ENCODE measurements around the gene HOPX. TPM values are rescaled to one million over a fixed set of nuclear protein-coding genes. Genes with fewer than 3 reads are reported as not detected.

Gene HOPX, protein sequence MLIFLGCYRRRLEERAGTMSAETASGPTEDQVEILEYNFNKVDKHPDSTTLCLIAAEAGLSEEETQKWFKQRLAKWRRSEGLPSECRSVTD
- total RNA-seq: 100 to 1,000 TPM; 152 to 240 (median 167) TPM
- 302 TPM for total RNA-seq (2013)

DNA sequence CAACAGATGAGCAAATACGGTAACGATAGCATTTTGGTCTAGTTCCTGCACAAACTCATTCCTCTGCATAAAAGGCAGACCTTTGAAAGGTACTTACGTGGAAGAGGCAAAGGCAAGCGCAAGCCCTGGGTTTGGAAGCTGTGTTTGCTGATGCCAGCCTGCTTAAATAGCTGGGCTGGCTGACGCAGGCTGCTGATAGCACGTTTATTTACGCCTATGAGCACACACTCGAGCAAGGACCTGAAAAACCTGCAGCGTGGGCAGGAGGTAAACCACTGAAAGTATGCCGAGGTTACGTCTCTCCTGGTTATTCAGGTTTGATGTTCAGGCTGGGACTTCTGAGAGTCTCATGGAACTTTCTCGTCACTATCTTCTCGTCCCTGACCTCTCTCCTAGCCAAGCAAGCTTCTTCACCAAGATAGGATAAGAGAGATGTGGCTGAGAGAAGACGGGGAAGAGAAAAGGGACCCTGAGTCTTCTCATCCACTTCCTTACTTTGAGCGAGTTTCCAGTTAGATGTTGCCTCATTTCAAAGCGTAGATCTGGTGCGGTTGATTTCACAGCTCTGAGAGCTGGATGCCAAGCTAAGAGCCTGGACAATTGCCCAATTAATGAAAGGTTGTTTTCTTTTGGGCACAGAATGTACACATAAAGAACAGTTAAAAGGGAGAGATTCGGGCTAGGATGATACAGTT lies at the start of gene HOPX:
HOPX (minus strand) TSS at position 139 of the 695 bp plus-strand sequence. CDS start 23,480 bp downstream, outside the sequence.
- WGBS (ENCODE audit: insufficient coverage): 40% methylated on average over 17 of the region's 18 CpGs
- H3K27me3 Mint-ChIP-seq (ENCODE audit: low read depth in 2 of 2): peaks cover 22 to 34% of the 10 kb centered on the region in 2 donors
- Histone ChIP-seq H3K36me3 (ENCODE audit: control insufficient read depth, insufficient read depth, low read length) (no peaks in the 10 kb centered on the region), H3K4me3 (ENCODE audit: low read length) (no peak within 1 kb of the TSS), H3K4me1 (ENCODE audit: control insufficient read depth, insufficient read depth, low read length) (peaks cover 5% of the 10 kb centered on the region), H3K27ac (ENCODE audit: low read length) (no peak within 1 kb of the TSS), H3K27me3 (ENCODE audit: control insufficient read depth, insufficient read depth, low read length) (no peaks in the 10 kb centered on the region), H3K9me3 (ENCODE audit: control insufficient read depth, insufficient read depth, low read length) (no peaks in the 10 kb centered on the region)
- no peaks in the 10 kb centered on the region for H3K9me3 Mint-ChIP-seq
- DNase-seq (peak in 1 of 2 donors; percentile 53), ATAC-seq (peak; percentile 55 to 79 (median 57))
- no peaks in the 10 kb centered on the region for H3K36me3 Mint-ChIP-seq
- H3K4me3 Mint-ChIP-seq: peak within 1 kb of the TSS; percentile 43
- H3K4me1 Mint-ChIP-seq: peaks cover 13 to 14% of the 10 kb centered on the region in 2 donors
- TF ChIP-seq, protein P1, sequence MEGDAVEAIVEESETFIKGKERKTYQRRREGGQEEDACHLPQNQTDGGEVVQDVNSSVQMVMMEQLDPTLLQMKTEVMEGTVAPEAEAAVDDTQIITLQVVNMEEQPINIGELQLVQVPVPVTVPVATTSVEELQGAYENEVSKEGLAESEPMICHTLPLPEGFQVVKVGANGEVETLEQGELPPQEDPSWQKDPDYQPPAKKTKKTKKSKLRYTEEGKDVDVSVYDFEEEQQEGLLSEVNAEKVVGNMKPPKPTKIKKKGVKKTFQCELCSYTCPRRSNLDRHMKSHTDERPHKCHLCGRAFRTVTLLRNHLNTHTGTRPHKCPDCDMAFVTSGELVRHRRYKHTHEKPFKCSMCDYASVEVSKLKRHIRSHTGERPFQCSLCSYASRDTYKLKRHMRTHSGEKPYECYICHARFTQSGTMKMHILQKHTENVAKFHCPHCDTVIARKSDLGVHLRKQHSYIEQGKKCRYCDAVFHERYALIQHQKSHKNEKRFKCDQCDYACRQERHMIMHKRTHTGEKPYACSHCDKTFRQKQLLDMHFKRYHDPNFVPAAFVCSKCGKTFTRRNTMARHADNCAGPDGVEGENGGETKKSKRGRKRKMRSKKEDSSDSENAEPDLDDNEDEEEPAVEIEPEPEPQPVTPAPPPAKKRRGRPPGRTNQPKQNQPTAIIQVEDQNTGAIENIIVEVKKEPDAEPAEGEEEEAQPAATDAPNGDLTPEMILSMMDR (IDR thresholded peaks at IDR 0.05): no peak
- H3K27ac Mint-ChIP-seq: peak within 1 kb of the TSS in 1 of 2 donors; percentile 39
- intact Hi-C loops (cut with micrococcal nuclease): no loop called here

DNA sequence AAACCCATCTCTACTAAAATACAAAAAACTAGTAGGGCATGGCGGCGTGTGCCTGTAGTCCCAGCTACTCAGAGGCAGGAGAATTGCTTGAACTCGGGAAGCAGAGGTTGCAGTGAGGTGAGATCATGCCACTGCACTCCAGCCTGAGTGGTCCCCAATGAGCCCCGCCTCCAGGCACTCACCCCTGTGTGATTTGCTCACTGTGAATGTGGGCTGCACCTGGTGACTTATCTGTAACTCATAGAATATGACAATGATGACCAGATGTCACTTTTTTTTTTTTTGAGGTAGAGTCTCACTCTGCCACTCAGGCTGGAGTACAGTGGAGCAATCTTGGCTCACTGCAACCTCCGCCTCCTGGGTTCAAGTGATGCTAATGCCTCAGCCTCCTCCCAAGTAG lies 49.0 kb upstream of the HOPX start:
- Mint-ChIP-seq H3K36me3 (no peaks in the 10 kb centered on the region), H3K27ac (no peak overlapping the region), H3K4me3 (no peak overlapping the region), H3K27me3 (ENCODE audit: low read depth in 2 of 2) (no peaks in the 10 kb centered on the region), H3K9me3 (no peaks in the 10 kb centered on the region), H3K4me1 (no peaks in the 10 kb centered on the region)
- Histone ChIP-seq H3K27ac (ENCODE audit: low read length) (no peak overlapping the region), H3K27me3 (ENCODE audit: control insufficient read depth, insufficient read depth, low read length) (no peaks in the 10 kb centered on the region), H3K4me3 (ENCODE audit: low read length) (no peak overlapping the region), H3K9me3 (ENCODE audit: control insufficient read depth, insufficient read depth, low read length) (no peaks in the 10 kb centered on the region), H3K4me1 (ENCODE audit: control insufficient read depth, insufficient read depth, low read length) (no peaks in the 10 kb centered on the region), H3K36me3 (ENCODE audit: control insufficient read depth, insufficient read depth, low read length) (no peaks in the 10 kb centered on the region)
- DNase-seq (no peak), ATAC-seq (no peak)
- intact Hi-C loops (cut with micrococcal nuclease): no loop called here
- TF ChIP-seq, protein P1 (IDR thresholded peaks at IDR 0.05): no peak
- 92% methylated on average over 5 of the region's 5 CpGs for WGBS (ENCODE audit: insufficient coverage)

DNA sequence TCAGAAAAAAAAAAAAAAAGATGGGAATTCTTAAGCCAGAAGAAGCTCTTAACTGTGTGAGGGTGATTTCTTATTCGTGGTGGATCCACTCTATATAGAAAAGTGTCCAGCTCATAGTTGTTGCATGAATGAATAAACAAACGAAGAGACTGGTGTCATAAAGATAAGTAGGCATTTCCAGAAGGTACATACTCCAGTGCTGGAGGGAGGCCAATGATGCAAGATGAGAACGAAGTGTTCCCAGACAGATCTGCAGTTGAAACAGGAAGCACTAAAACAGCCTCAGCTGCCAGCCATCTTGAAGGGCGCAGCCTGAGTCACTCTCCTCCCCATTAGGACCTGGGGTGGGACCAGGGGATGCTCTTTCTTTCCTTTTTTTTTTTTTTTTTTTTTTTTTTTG lies 47.4 kb upstream of the HOPX start:
- WGBS (ENCODE audit: insufficient coverage): 43% methylated on average over 4 of the region's 4 CpGs
- Histone ChIP-seq H3K4me3 (ENCODE audit: low read length) (no peak overlapping the region), H3K9me3 (ENCODE audit: control insufficient read depth, insufficient read depth, low read length) (no peaks in the 10 kb centered on the region), H3K4me1 (ENCODE audit: control insufficient read depth, insufficient read depth, low read length) (no peaks in the 10 kb centered on the region), H3K36me3 (ENCODE audit: control insufficient read depth, insufficient read depth, low read length) (no peaks in the 10 kb centered on the region), H3K27ac (ENCODE audit: low read length) (no peak overlapping the region), H3K27me3 (ENCODE audit: control insufficient read depth, insufficient read depth, low read length) (no peaks in the 10 kb centered on the region)
- DNase-seq: no peak
- intact Hi-C loops (cut with micrococcal nuclease): no loop called here
- Mint-ChIP-seq H3K4me1 (peaks cover 0 to under 1% of the 10 kb centered on the region in 2 donors), H3K9me3 (no peaks in the 10 kb centered on the region), H3K27me3 (ENCODE audit: low read depth in 2 of 2) (no peaks in the 10 kb centered on the region), H3K36me3 (no peaks in the 10 kb centered on the region), H3K27ac (no peak overlapping the region), H3K4me3 (no peak overlapping the region)
- TF ChIP-seq, protein P1 (IDR thresholded peaks at IDR 0.05): no peak
- ATAC-seq: no peak
